ENCODE results near the gene FIBP.

The FIBP gene

GRCh38 chr11:65865550-65866172 lies 22.6 kb downstream of the FIBP start:
- no peak overlapping the region for H3K4me2 ChIP-seq (ENCODE audit: low read length)
- H3K4me3 ChIP-seq (ENCODE audit: low read length) = no peak overlapping the region
- peaks cover 28% of the 10 kb centered on the region for H3K4me1 ChIP-seq (ENCODE audit: control insufficient read depth, insufficient read depth, low read length)
- H3K27me3 ChIP-seq (ENCODE audit: control insufficient read depth, insufficient read depth, low read length) = no peaks in the 10 kb centered on the region
- H3K9ac ChIP-seq (ENCODE audit: low read depth, low read length) = no peak overlapping the region
- no peaks in the 10 kb centered on the region for H3K9me3 ChIP-seq (replicated peaks; ENCODE audit: low read length)
- H3K36me3 ChIP-seq (ENCODE audit: insufficient read depth, low read length) = peaks cover 88% of the 10 kb centered on the region

DNA sequence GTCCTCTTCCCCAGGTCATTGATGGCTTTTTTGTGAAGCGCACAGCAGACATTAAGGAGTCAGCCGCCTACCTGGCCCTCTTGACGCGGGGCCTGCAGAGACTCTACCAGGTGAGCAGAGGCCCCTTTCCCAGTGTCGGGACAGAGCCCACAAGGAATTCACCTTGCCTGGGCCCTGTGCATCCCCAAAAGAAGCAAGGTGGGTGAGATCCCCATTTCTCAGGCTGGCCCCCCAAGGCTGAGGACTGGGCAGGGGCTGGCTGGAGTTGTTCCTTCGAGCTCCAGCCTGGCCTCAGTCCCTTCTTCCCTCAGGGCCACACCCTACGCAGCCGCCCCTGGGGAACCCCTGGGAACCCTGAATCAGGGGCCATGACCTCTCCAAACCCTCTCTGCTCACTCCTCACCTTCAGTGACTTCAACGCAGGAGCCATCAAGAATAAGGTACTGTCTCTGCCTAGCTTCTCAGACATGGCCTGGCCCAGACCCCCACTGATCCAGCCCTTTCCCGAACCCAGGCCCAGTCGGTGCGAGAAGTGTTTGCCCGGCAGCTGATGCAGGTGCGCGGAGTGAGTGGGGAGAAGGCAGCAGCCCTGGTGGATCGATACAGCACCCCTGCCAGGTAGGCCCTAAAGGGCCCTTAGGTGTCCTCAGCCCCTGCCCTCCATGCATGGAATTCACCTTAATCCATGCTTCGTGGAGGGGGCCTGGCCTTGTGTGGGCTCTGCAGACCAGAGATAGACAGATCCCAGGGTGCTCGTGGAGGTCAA lies 23.4 kb downstream of the FIBP start:
- H3K4me3 ChIP-seq (ENCODE audit: low read length) = no peak overlapping the region
- H3K9me3 ChIP-seq (replicated peaks; ENCODE audit: low read length) = no peaks in the 10 kb centered on the region
- peaks cover 22% of the 10 kb centered on the region for H3K4me1 ChIP-seq (ENCODE audit: control insufficient read depth, insufficient read depth, low read length)
- peaks cover 80% of the 10 kb centered on the region for H3K36me3 ChIP-seq (ENCODE audit: insufficient read depth, low read length)
- no peak overlapping the region for H3K4me2 ChIP-seq (ENCODE audit: low read length)
- no peaks in the 10 kb centered on the region for H3K27me3 ChIP-seq (ENCODE audit: control insufficient read depth, insufficient read depth, low read length)
- no peak overlapping the region for H3K9ac ChIP-seq (ENCODE audit: low read depth, low read length)

GRCh38 chr11:65863889-65864705 lies 24.2 kb downstream of the FIBP start:
- peaks cover 27% of the 10 kb centered on the region for H3K4me1 ChIP-seq (ENCODE audit: control insufficient read depth, insufficient read depth, low read length)
- H3K4me2 ChIP-seq (ENCODE audit: low read length) = no peak overlapping the region
- no peak overlapping the region for H3K9ac ChIP-seq (ENCODE audit: low read depth, low read length)
- no peaks in the 10 kb centered on the region for H3K27me3 ChIP-seq (ENCODE audit: control insufficient read depth, insufficient read depth, low read length)
- no peaks in the 10 kb centered on the region for H3K9me3 ChIP-seq (replicated peaks; ENCODE audit: low read length)
- H3K4me3 ChIP-seq (ENCODE audit: low read length) = no peak overlapping the region
- peaks cover 72% of the 10 kb centered on the region for H3K36me3 ChIP-seq (ENCODE audit: insufficient read depth, low read length)

DNA sequence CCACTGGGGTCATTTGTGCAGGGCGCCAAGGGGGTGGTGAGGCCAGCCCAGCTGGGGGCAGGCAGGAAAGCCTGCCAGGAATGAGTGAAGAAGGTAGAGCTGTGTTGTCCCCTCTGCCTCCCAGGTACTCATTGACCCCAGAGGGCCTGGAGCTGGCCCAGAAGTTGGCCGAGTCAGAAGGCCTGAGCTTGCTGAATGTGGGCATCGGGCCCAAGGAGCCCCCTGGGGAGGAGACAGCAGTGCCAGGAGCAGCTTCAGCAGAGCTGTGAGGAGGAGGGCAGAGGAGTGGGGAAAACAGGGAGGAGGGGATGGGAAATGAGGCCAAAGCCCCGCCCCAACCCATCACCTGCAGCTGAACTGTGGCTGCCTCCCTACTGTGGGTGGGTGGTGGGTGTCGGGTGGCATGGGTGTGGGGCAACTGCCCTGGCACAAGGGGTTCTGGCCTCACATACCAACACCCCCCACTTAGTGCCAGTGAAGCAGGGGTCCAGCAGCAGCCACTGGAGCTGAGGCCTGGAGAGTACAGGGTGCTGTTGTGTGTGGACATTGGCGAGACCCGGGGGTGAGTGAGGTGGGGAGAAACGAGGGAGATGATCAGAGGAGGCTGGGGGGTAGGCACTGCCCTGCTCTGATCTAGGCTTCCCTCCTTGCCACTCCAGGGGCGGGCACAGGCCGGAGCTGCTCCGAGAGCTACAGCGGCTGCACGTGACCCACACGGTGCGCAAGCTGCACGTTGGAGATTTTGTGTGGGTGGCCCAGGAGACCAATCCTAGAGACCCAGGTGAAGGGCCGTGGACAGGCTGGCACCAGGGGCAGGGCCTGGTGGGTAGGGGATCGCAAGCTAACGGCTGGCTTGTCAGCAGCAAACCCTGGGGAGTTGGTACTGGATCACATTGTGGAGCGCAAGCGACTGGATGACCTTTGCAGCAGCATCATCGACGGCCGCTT lies 25.1 kb downstream of the FIBP start:
- peaks cover 27% of the 10 kb centered on the region for H3K4me1 ChIP-seq (ENCODE audit: control insufficient read depth, insufficient read depth, low read length)

GRCh38 chr11:65862191-65862735 lies 26.0 kb downstream of the FIBP start:
- Histone ChIP-seq H3K4me1 (ENCODE audit: control insufficient read depth, insufficient read depth, low read length) (peaks cover 27% of the 10 kb centered on the region), H3K9me3 (replicated peaks; ENCODE audit: low read length) (no peaks in the 10 kb centered on the region), H3K27me3 (ENCODE audit: control insufficient read depth, insufficient read depth, low read length) (no peaks in the 10 kb centered on the region), H3K9ac (ENCODE audit: low read depth, low read length) (peak overlapping the region; percentile 97), H3K4me3 (ENCODE audit: low read length) (peak overlapping the region; percentile 96), H3K4me2 (ENCODE audit: low read length) (peak overlapping the region; percentile 83), H3K36me3 (ENCODE audit: insufficient read depth, low read length) (peaks cover 56% of the 10 kb centered on the region)

More for the DNA sequence above, 25.1 kb downstream of the FIBP start:
- H3K4me3 ChIP-seq (ENCODE audit: low read length) = no peak overlapping the region
- peak overlapping the region; percentile 83 for H3K4me2 ChIP-seq (ENCODE audit: low read length)
- peaks cover 63% of the 10 kb centered on the region for H3K36me3 ChIP-seq (ENCODE audit: insufficient read depth, low read length)
- H3K27me3 ChIP-seq (ENCODE audit: control insufficient read depth, insufficient read depth, low read length) = no peaks in the 10 kb centered on the region
- no peaks in the 10 kb centered on the region for H3K9me3 ChIP-seq (replicated peaks; ENCODE audit: low read length)
- no peak overlapping the region for H3K9ac ChIP-seq (ENCODE audit: low read depth, low read length)

- Histone ChIP-seq H3K4me2 (ENCODE audit: low read length) (peak overlapping the region; percentile 83), H3K36me3 (ENCODE audit: insufficient read depth, low read length) (peaks cover 55% of the 10 kb centered on the region), H3K4me3 (ENCODE audit: low read length) (peak overlapping the region; percentile 96), H3K9me3 (replicated peaks; ENCODE audit: low read length) (no peaks in the 10 kb centered on the region), H3K4me1 (ENCODE audit: control insufficient read depth, insufficient read depth, low read length) (peaks cover 27% of the 10 kb centered on the region), H3K27me3 (ENCODE audit: control insufficient read depth, insufficient read depth, low read length) (no peaks in the 10 kb centered on the region), H3K9ac (ENCODE audit: low read depth, low read length) (peak overlapping the region; percentile 97)
These were observed 26.6 kb downstream of the FIBP start for GRCh38 chr11:65861533-65862183.

- Histone ChIP-seq H3K9ac (ENCODE audit: low read depth, low read length) (peak overlapping the region; percentile 97), H3K4me2 (ENCODE audit: low read length) (peak overlapping the region; percentile 83), H3K4me3 (ENCODE audit: low read length) (peak overlapping the region; percentile 96), H3K36me3 (ENCODE audit: insufficient read depth, low read length) (peaks cover 58% of the 10 kb centered on the region), H3K27me3 (ENCODE audit: control insufficient read depth, insufficient read depth, low read length) (no peaks in the 10 kb centered on the region), H3K9me3 (replicated peaks; ENCODE audit: low read length) (no peaks in the 10 kb centered on the region), H3K4me1 (ENCODE audit: control insufficient read depth, insufficient read depth, low read length) (peaks cover 30% of the 10 kb centered on the region)
These were observed 27.1 kb downstream of the FIBP start for GRCh38 chr11:65861165-65861505.

- Histone ChIP-seq H3K36me3 (ENCODE audit: insufficient read depth, low read length) (peaks cover 58% of the 10 kb centered on the region), H3K4me2 (ENCODE audit: low read length) (peak within 1 kb of the TSS; percentile 83), H3K27me3 (ENCODE audit: control insufficient read depth, insufficient read depth, low read length) (no peaks in the 10 kb centered on the region), H3K4me1 (ENCODE audit: control insufficient read depth, insufficient read depth, low read length) (peaks cover 36% of the 10 kb centered on the region), H3K9me3 (replicated peaks; ENCODE audit: low read length) (no peaks in the 10 kb centered on the region), H3K4me3 (ENCODE audit: low read length) (peak within 1 kb of the TSS; percentile 96), H3K9ac (ENCODE audit: low read depth, low read length) (peak within 1 kb of the TSS; percentile 97)
These were observed 27.8 kb downstream of the FIBP start, which contains the start of gene MUS81 for GRCh38 chr11:65860278-65861164. Gene MUS81, plus strand, starts transcription at chr11:65860433. Its CDS starts 321 bp downstream, at chr11:65860754.

GRCh38 chr11:65859812-65860277 lies 28.4 kb downstream of the FIBP start:
- H3K9ac ChIP-seq (ENCODE audit: low read depth, low read length) = peak overlapping the region; percentile 97

More at GRCh38 chr11:65859812-65860277, 28.4 kb downstream of the FIBP start:
- H3K4me1 ChIP-seq (ENCODE audit: control insufficient read depth, insufficient read depth, low read length) = peaks cover 42% of the 10 kb centered on the region
- H3K4me2 ChIP-seq (ENCODE audit: low read length) = peak overlapping the region; percentile 83
- H3K27me3 ChIP-seq (ENCODE audit: control insufficient read depth, insufficient read depth, low read length) = no peaks in the 10 kb centered on the region
- peaks cover 58% of the 10 kb centered on the region for H3K36me3 ChIP-seq (ENCODE audit: insufficient read depth, low read length)
- H3K4me3 ChIP-seq (ENCODE audit: low read length) = peak overlapping the region; percentile 96
- H3K9me3 ChIP-seq (replicated peaks; ENCODE audit: low read length) = no peaks in the 10 kb centered on the region
